H9 (cell line): ENCODE data around the gene KRTAP10-9. TPM values are rescaled to one million over a fixed set of nuclear protein-coding genes. Genes with fewer than 3 reads are reported as not detected.

Source experiments
- DNase-seq: peaks from one replicate; pipeline ENCODE4 v3.0.0-alpha.2; 2017
- H2AFZ ChIP-seq: one replicate; pipeline ENCODE4 v1.6.1; 2013; ENCODE audit warnings: mild to moderate bottlenecking, low read length, control low read depth, moderate library complexity
- H2AK5ac ChIP-seq: 2 replicates; pipeline ENCODE4 v1.6.1; 2013; ENCODE audit warnings: low read length, control low read depth, mixed read lengths; ENCODE audit not compliant: insufficient read length
- H2BK120ac ChIP-seq: one replicate; pipeline ENCODE4 v1.6.1; 2013; ENCODE audit warnings: low read depth, mild to moderate bottlenecking, low read length, control low read depth, inconsistent platforms; ENCODE audit not compliant: poor library complexity, severe bottlenecking
- H2BK12ac ChIP-seq: 2 replicates; pipeline ENCODE4 v1.6.1; 2013; ENCODE audit warnings: low read length, control low read depth, mixed read lengths, low read depth; ENCODE audit not compliant: insufficient read length
- H2BK15ac ChIP-seq: 2 replicates; pipeline ENCODE4 v1.6.1; 2013; ENCODE audit warnings: low read depth, low read length, control low read depth
- H2BK20ac ChIP-seq: one replicate; pipeline ENCODE4 v1.6.1; 2013; ENCODE audit warnings: low read depth, mild to moderate bottlenecking, low read length, control low read depth, inconsistent platforms; ENCODE audit not compliant: poor library complexity, severe bottlenecking
- H2BK5ac ChIP-seq: 2 replicates; pipeline ENCODE4 v1.6.1; 2013; ENCODE audit warnings: low read length, control low read depth, mixed read lengths; ENCODE audit not compliant: insufficient read length
- H3K14ac ChIP-seq: 2 replicates; pipeline ENCODE4 v1.6.1; 2013; ENCODE audit warnings: low read length, control low read depth; ENCODE audit not compliant: insufficient read depth
- H3K18ac ChIP-seq: 2 replicates; pipeline ENCODE4 v1.6.1; 2013; ENCODE audit warnings: low read depth, mild to moderate bottlenecking, mixed read lengths, low read length, control low read depth; ENCODE audit not compliant: insufficient read length
- H3K23ac ChIP-seq: 2 replicates; pipeline ENCODE4 v1.6.1; 2013; ENCODE audit warnings: low read length, control low read depth, mixed read lengths, low read depth; ENCODE audit not compliant: insufficient read length
- H3K23me2 ChIP-seq: 2 replicates; pipeline ENCODE4 v1.6.1; 2013; ENCODE audit warnings: low read depth, mild to moderate bottlenecking, mixed read lengths, low read length, control low read depth; ENCODE audit not compliant: insufficient read length, poor library complexity, severe bottlenecking
- H3K27ac ChIP-seq: 2 replicates; pipeline ENCODE4 v1.5.1; 2013; ENCODE audit warnings: low read length, control low read depth, mixed read lengths, low read depth; ENCODE audit not compliant: insufficient read length
- H3K27me3 ChIP-seq: 2 replicates; pipeline ENCODE4 v1.6.1; 2013; ENCODE audit warnings: low read length, control low read depth, inconsistent platforms; ENCODE audit not compliant: insufficient read depth
- H3K4ac ChIP-seq: 2 replicates; pipeline ENCODE4 v1.6.1; 2013; ENCODE audit warnings: low read depth, mild to moderate bottlenecking, control low read depth, inconsistent platforms, low read length, moderate library complexity
- H3K4me1 ChIP-seq: 2 replicates; pipeline ENCODE4 v1.6.1; 2013; ENCODE audit warnings: low read length, control low read depth, inconsistent platforms; ENCODE audit not compliant: insufficient read depth
- H3K4me2 ChIP-seq: 2 replicates; pipeline ENCODE4 v1.6.1; 2013; ENCODE audit warnings: low read length, control low read depth, mixed read lengths; ENCODE audit not compliant: insufficient read length, insufficient read depth
- H3K56ac ChIP-seq: 2 replicates; pipeline ENCODE4 v1.6.1; 2013; ENCODE audit warnings: low read depth, mild to moderate bottlenecking, mixed read lengths, low read length, control low read depth; ENCODE audit not compliant: insufficient read length
- H3K79me1 ChIP-seq: 2 replicates; pipeline ENCODE4 v1.6.1; 2013; ENCODE audit warnings: low read depth, mild to moderate bottlenecking, moderate library complexity, low read length, control low read depth, inconsistent platforms; ENCODE audit not compliant: insufficient read depth, poor library complexity, severe bottlenecking
- H3K79me2 ChIP-seq: 2 replicates; pipeline ENCODE4 v1.6.1; 2013; ENCODE audit warnings: low read length, control low read depth, inconsistent platforms; ENCODE audit not compliant: insufficient read depth
- H3K9ac ChIP-seq: 2 replicates; pipeline ENCODE4 v1.6.1; 2013; ENCODE audit warnings: low read length, control low read depth, mixed read lengths; ENCODE audit not compliant: insufficient read length; ENCODE audit errors: extremely low read depth
- H3K9me3 ChIP-seq: one replicate; pipeline ENCODE4 v1.6.1; 2013; ENCODE audit warnings: low read depth, low read length, inconsistent platforms; ENCODE audit not compliant: control insufficient read depth
- H3T11ph ChIP-seq: one replicate; pipeline ENCODE4 v1.6.1; 2013; ENCODE audit warnings: mild to moderate bottlenecking, low read length, control low read depth, inconsistent platforms
- H4K20me1 ChIP-seq: one replicate; pipeline ENCODE4 v1.6.1; 2013; ENCODE audit not compliant: control insufficient read depth, insufficient read length, insufficient read depth
- H4K5ac ChIP-seq: 2 replicates; pipeline ENCODE4 v1.6.1; 2013; ENCODE audit warnings: low read depth, mild to moderate bottlenecking, mixed read lengths, low read length, control low read depth; ENCODE audit not compliant: insufficient read length
- H4K8ac ChIP-seq: replicated peaks from 2 replicates; pipeline ENCODE4 v1.6.1; 2013; ENCODE audit warnings: low read length, control low read depth, mixed read lengths, low read depth; ENCODE audit not compliant: insufficient read length
- H4K91ac ChIP-seq: 2 replicates; pipeline ENCODE4 v1.6.1; 2013; ENCODE audit warnings: low read depth, mild to moderate bottlenecking, moderate library complexity, mixed read lengths, low read length, control low read depth; ENCODE audit not compliant: insufficient read length
- H3K27ac Mint-ChIP-seq, 3 experiments: 2 replicates in 2 of 3; 3 replicates in 1 of 3; pipeline ENCODE4 v1.8.0; 2020 to 2021; ENCODE audit warnings: mixed read lengths in 3 of 3, mild to moderate bottlenecking in 1 of 3, moderate library complexity in 1 of 3
- H3K27me3 Mint-ChIP-seq: 2 replicates; pipeline ENCODE4 v1.8.0; 2021; ENCODE audit warnings: low read depth, mild to moderate bottlenecking, moderate library complexity, mixed read lengths
- H3K36me3 Mint-ChIP-seq, 3 experiments: 2 replicates in 2 of 3; 3 replicates in 1 of 3; pipeline ENCODE4 v1.8.0; 2020 to 2021; ENCODE audit warnings: low read depth in 3 of 3, mixed read lengths in 3 of 3; ENCODE audit not compliant: insufficient read depth in 1 of 3
- H3K4me1 Mint-ChIP-seq, 2 experiments: 2 replicates each; pipeline ENCODE4 v1.8.0; 2020; ENCODE audit warnings: mixed read lengths in 2 of 2
- H3K4me3 Mint-ChIP-seq, 2 experiments: 2 replicates in 1 of 2; 3 replicates in 1 of 2; pipeline ENCODE4 v1.8.0; 2020 to 2021; ENCODE audit warnings: mild to moderate bottlenecking in 2 of 2, mixed read lengths in 2 of 2, moderate library complexity in 1 of 2
- H3K9me3 Mint-ChIP-seq, 2 experiments: 2 replicates in 1 of 2; 3 replicates in 1 of 2; pipeline ENCODE4 v1.8.0; 2020; ENCODE audit warnings: mild to moderate bottlenecking in 2 of 2, mixed read lengths in 2 of 2, moderate library complexity in 1 of 2
- WGBS: extraction: QIAGEN DNeasy Blood & Tissue Kit; methylation state at CpG from one replicate; pipeline ENCODE4 v1.1.7; 2013; ENCODE audit warnings: missing lambda C conversion rate, low lambda C conversion rate, mixed read lengths; ENCODE audit not compliant: insufficient read length; ENCODE audit errors: extremely low coverage; 5-methylcytosine and 5-hydroxymethylcytosine counted together
- total RNA-seq: library from RNA; stranded (reverse); gene quantifications from 2 replicates; pipeline ENCODE4 v1.2.1, GENCODE V29; 2021
- TF ChIP-seq, protein P1 (sequence below): fragments of 200-600 bp; sonication (generic); conservative IDR thresholded peaks from 3 replicates; pipeline ENCODE4 v1.8.0; 2021; ENCODE audit warnings: antibody characterized with exemption, mild to moderate bottlenecking

KRTAP10-9 gene
- total RNA-seq, 1 experiment from 2014 or later = not detected

DNA sequence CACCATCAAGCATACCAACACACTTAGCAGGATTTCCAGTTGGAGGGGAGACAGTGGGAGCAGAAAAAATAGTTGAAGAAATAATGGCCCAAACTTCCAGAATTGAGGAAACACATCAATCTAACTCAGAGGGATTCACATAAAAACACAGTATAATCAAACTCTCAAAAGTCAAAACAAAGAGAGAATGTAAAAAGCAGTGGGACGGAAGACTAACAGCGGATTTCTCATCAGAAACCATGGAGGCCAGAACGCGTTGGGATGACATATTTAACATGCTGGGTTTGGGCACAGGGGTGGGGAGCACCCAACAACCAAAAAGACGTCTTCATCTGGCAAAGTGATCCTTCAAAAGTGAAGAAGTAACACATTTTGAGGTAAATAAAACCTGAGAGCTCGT is 7.0 kb upstream of the KRTAP10-9 start:
- peaks cover 12 to 44% (median 30%) of the 10 kb centered on the region in 3 experiments for H3K36me3 Mint-ChIP-seq
- H3K4me1 Mint-ChIP-seq = peaks cover 24 to 27% of the 10 kb centered on the region in 2 experiments
- H3K4me2 ChIP-seq = no peak overlapping the region
- no peak overlapping the region for H2BK120ac ChIP-seq
- no peak overlapping the region for H3K14ac ChIP-seq
- no peak overlapping the region for H2BK12ac ChIP-seq
- H3K23ac ChIP-seq = no peak overlapping the region
- no CpG with 5 or more reads among the region's 6 CpGs for WGBS
- H3K23me2 ChIP-seq = no peaks in the 10 kb centered on the region
- no peak overlapping the region for H3K4me3 Mint-ChIP-seq
- H3K9me3 ChIP-seq = peaks cover 4% of the 10 kb centered on the region
- no peak overlapping the region for H4K8ac ChIP-seq
- DNase-seq = no peak
- TF ChIP-seq, protein P1, sequence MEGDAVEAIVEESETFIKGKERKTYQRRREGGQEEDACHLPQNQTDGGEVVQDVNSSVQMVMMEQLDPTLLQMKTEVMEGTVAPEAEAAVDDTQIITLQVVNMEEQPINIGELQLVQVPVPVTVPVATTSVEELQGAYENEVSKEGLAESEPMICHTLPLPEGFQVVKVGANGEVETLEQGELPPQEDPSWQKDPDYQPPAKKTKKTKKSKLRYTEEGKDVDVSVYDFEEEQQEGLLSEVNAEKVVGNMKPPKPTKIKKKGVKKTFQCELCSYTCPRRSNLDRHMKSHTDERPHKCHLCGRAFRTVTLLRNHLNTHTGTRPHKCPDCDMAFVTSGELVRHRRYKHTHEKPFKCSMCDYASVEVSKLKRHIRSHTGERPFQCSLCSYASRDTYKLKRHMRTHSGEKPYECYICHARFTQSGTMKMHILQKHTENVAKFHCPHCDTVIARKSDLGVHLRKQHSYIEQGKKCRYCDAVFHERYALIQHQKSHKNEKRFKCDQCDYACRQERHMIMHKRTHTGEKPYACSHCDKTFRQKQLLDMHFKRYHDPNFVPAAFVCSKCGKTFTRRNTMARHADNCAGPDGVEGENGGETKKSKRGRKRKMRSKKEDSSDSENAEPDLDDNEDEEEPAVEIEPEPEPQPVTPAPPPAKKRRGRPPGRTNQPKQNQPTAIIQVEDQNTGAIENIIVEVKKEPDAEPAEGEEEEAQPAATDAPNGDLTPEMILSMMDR = no peak
- no peak overlapping the region for H2AK5ac ChIP-seq
- no peaks in the 10 kb centered on the region for H3K79me2 ChIP-seq
- no peak overlapping the region for H2BK5ac ChIP-seq
- no peak overlapping the region for H3K18ac ChIP-seq
- H3K27me3 Mint-ChIP-seq = peaks cover 4% of the 10 kb centered on the region
- no peaks in the 10 kb centered on the region for H3K27me3 ChIP-seq
- no peak overlapping the region for H2BK20ac ChIP-seq
- no peak overlapping the region for H2AFZ ChIP-seq
- peaks cover 47 to 52% of the 10 kb centered on the region in 2 experiments for H3K9me3 Mint-ChIP-seq
- no peak overlapping the region for H2BK15ac ChIP-seq
- no peak overlapping the region for H3K27ac ChIP-seq
- H3K9ac ChIP-seq = no peak overlapping the region
- H3K4ac ChIP-seq = no peak overlapping the region
- no peaks in the 10 kb centered on the region for H3K4me1 ChIP-seq
- H4K91ac ChIP-seq = no peak overlapping the region
- H3K56ac ChIP-seq = no peak overlapping the region
- no peak overlapping the region for H3T11ph ChIP-seq
- no peaks in the 10 kb centered on the region for H4K20me1 ChIP-seq
- H4K5ac ChIP-seq = no peak overlapping the region
- no peaks in the 10 kb centered on the region for H3K79me1 ChIP-seq
- H3K27ac Mint-ChIP-seq = no peak overlapping the region
